Effector memory CD4-positive, alpha-beta T cell (primary cell): ENCODE data around the gene DOCK2.

Source experiments
- DNase-seq, 3 donors: peaks; one replicate each; pipeline ENCODE4 v3.0.0-alpha.2; 2020
- H3K27ac ChIP-seq: 2 replicates; pipeline ENCODE4 v1.7.0; 2013; ENCODE audit warnings: mild to moderate bottlenecking, low read length, moderate library complexity; ENCODE audit not compliant: insufficient read depth, poor library complexity, severe bottlenecking
- H3K27me3 ChIP-seq: replicated peaks from 2 replicates; pipeline ENCODE4 v1.7.0; 2013; ENCODE audit warnings: mild to moderate bottlenecking, low read length; ENCODE audit not compliant: insufficient read depth, control insufficient read depth, poor library complexity, severe bottlenecking
- H3K36me3 ChIP-seq: 2 replicates; pipeline ENCODE4 v1.7.0; 2013; ENCODE audit warnings: mild to moderate bottlenecking, low read length, moderate library complexity; ENCODE audit not compliant: control insufficient read depth, insufficient read depth
- H3K4me1 ChIP-seq: 2 replicates; pipeline ENCODE4 v1.7.0; 2013; ENCODE audit warnings: low read length, mild to moderate bottlenecking; ENCODE audit not compliant: control insufficient read depth, insufficient read depth, poor library complexity, severe bottlenecking
- H3K4me3 ChIP-seq: 2 replicates; pipeline ENCODE4 v1.7.0; 2013; ENCODE audit warnings: low read length, low read depth, mild to moderate bottlenecking; ENCODE audit not compliant: insufficient read depth, poor library complexity, severe bottlenecking
- H3K9me3 ChIP-seq: 2 replicates; pipeline ENCODE4 v1.7.0; 2013; ENCODE audit warnings: mild to moderate bottlenecking, low read length, moderate library complexity; ENCODE audit not compliant: control insufficient read depth

DOCK2 gene

DNA sequence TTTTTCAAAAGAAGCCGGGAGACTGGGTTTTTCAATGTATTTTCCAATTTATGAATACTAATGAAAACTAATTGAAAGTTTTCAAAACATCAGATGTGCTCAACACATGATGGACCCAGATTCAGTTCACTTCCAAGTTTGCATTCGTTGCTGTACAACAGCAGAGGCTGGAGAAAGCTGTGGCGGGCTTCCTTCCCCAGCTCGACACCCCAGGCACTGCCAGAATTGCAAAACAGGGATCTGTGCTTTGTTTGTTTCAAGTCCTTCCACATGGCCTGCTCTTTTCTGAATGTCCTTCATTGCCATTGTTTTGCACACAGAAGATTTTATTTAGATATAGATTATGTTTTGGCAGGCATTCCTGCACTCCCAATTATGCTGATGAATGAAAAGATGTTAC, 373.5 kb downstream of the DOCK2 start:
- peaks cover 42% of the 10 kb centered on the region for H3K36me3 ChIP-seq

DNA sequence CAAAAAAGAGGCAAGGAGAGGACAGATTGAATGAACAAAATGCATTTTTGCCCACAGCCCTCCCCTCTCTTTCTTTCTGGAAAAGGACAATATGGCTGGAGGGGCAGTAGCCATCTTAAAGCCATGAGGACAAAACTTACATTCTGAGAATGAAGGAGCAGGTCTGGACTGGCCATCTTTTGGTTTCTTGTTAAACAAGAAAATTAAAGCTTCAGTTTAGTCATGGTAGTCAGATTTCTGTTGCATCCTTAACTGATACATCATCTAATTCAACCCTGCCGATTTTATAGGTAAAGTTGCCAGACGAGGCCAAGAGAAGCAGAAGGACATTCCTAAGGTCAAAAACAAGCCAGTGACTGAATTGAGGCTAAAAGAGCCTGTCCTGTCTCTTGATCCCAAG, 374.7 kb downstream of the DOCK2 start:
- Histone ChIP-seq H3K36me3 (peaks cover 42% of the 10 kb centered on the region), H3K27ac (no peak overlapping the region), H3K9me3 (no peaks in the 10 kb centered on the region), H3K4me3 (no peak overlapping the region), H3K4me1 (no peaks in the 10 kb centered on the region), H3K27me3 (no peaks in the 10 kb centered on the region)
- no peak for DNase-seq

More for the DNA sequence above, 373.5 kb downstream of the DOCK2 start:
- H3K4me3 ChIP-seq, result no peak overlapping the region
- no peak for DNase-seq
- no peaks in the 10 kb centered on the region for H3K27me3 ChIP-seq
- no peaks in the 10 kb centered on the region for H3K4me1 ChIP-seq
- no peak overlapping the region for H3K27ac ChIP-seq
- no peaks in the 10 kb centered on the region for H3K9me3 ChIP-seq

DNA sequence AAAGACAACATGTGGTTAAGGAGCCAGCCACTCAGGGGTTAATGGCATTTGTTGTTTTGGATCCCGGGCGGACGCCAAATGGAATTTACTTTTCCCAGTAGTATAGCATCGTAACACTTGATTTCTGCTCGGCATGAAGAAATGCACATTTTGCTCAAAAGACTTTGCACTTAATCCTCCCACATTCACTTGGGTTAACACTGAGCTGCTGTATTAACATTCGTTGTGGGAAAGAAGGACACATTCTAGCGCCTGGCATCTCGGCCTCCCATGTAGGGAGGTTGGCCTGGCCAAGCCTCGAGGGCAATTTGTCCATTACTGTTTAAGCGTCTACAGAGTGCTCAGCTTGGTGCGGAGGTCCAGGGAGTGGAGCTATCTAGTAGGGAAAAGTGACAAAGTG, 375.5 kb downstream of the DOCK2 start:
- Histone ChIP-seq H3K36me3 (peaks cover 40% of the 10 kb centered on the region), H3K9me3 (no peaks in the 10 kb centered on the region), H3K4me3 (no peak overlapping the region), H3K4me1 (no peaks in the 10 kb centered on the region), H3K27me3 (no peaks in the 10 kb centered on the region), H3K27ac (no peak overlapping the region)
- DNase-seq, result no peak

DNA sequence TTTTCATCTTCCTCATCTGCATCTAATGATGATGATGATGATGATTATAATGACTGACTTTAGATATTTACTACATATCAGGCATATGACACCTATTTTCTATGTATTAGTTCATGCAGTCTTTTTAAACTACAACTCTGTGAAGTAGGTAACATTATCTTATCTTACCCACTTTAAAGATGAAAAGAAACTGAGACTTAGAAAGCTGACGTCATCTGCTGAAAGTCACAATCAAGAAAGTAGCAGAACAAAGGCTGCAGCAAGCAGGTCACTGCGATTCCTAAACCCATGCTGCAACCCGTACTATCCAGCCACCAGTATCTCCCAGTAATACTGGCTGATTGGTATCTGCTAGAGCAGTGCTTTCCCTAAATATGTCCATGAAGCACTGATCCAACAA, 383.3 kb downstream of the DOCK2 start:
- Histone ChIP-seq H3K4me1 (no peaks in the 10 kb centered on the region), H3K4me3 (no peak overlapping the region), H3K36me3 (peaks cover 67% of the 10 kb centered on the region), H3K9me3 (no peaks in the 10 kb centered on the region), H3K27me3 (no peaks in the 10 kb centered on the region), H3K27ac (no peak overlapping the region)
- DNase-seq, result no peak

DNA sequence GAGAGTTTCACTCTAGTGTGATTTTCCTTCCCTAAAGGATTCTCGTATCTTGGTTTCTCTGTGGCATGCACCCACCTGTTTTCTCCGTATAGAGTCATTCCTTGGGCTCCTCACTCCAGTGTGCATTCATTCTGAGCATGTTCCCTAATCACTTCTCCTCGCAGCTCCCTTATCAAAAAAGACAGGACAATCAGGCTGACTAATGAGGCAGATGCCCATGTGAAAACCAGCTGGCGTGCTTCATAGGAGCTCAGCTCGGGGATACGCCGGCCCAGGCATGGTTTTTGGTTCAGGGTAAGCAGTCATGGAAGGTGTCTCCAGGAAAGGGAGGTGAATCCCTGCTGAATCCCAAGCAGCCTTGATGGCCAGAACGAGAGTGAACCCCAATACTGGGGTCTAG, 384.4 kb downstream of the DOCK2 start:
- Histone ChIP-seq H3K36me3 (peaks cover 74% of the 10 kb centered on the region), H3K9me3 (no peaks in the 10 kb centered on the region), H3K4me3 (no peak overlapping the region), H3K27me3 (no peaks in the 10 kb centered on the region), H3K4me1 (no peaks in the 10 kb centered on the region), H3K27ac (no peak overlapping the region)
- DNase-seq, result no peak

DNA sequence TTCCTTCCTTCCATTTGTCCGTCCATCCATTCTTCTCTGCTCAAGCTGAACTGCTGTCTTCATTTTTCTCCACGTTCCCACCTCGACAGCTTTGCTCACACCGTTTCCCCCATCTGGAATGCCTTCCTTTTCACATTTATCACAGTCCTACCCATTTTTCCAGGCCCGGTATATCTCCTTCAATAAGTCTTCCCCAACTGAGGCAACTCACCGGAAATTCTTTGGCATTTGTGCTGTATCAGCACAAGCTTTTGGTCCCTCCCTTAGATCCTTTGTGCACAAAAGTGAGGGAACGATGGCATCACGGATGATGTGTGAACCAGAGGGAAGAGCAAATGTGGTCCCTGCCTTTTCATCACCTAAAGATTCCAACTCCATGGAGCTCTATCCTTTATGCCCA, 388.8 kb downstream of the DOCK2 start:
- H3K36me3 ChIP-seq, result peaks cover 66% of the 10 kb centered on the region
- DNase-seq, result no peak

DNA sequence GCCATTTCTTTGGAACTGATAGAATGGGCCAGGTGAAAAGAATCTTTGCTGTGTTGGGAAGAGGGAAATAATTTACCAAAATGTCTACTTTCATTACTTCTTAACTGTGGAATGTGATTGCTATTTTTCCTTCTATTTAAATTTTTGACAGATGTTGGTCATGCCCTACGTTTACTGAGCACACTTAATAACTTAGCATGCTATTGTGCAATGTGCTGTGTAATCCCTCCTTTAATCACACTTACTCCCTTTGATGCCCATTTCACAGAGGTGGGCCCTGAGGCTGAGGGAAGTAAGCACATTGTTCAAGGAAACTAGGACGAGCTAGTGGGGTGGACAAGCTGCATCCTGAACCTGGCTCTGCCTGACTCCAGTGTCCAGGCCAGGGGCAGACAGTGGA, 391.0 kb downstream of the DOCK2 start:
- H3K36me3 ChIP-seq, result peaks cover 52% of the 10 kb centered on the region
- H3K4me3 ChIP-seq, result no peak overlapping the region
- H3K27me3 ChIP-seq, result no peaks in the 10 kb centered on the region
- no peak overlapping the region for H3K27ac ChIP-seq
- no peaks in the 10 kb centered on the region for H3K9me3 ChIP-seq
- H3K4me1 ChIP-seq, result no peaks in the 10 kb centered on the region
- DNase-seq, result no peak

More for the DNA sequence above, 388.8 kb downstream of the DOCK2 start:
- no peaks in the 10 kb centered on the region for H3K4me1 ChIP-seq
- H3K4me3 ChIP-seq, result no peak overlapping the region
- no peaks in the 10 kb centered on the region for H3K9me3 ChIP-seq
- no peak overlapping the region for H3K27ac ChIP-seq
- no peaks in the 10 kb centered on the region for H3K27me3 ChIP-seq

DNA sequence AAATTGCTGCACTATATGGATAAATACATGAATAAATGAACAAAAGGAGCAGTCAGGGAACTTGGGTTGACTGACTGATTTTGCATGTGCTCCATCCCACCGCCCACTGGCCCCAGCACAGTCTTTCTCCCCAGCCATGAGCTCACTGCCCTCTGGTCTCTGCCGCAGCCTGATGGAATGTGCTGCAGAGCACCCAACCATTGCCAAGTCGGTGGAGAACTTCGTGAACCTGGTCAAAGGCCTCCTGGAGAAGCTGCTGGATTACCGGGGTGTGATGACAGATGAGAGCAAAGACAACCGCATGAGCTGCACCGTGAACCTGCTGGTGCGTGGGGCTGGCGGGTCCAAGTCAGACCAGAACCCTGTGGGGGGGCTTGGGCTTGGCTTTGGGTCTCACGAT, 397.2 kb downstream of the DOCK2 start:
- no peaks in the 10 kb centered on the region for H3K27me3 ChIP-seq
- H3K36me3 ChIP-seq, result peaks cover 35% of the 10 kb centered on the region
- H3K4me1 ChIP-seq, result no peaks in the 10 kb centered on the region
- no peak for DNase-seq
- H3K27ac ChIP-seq, result no peak overlapping the region
- H3K9me3 ChIP-seq, result no peaks in the 10 kb centered on the region
- H3K4me3 ChIP-seq, result no peak overlapping the region

DNA sequence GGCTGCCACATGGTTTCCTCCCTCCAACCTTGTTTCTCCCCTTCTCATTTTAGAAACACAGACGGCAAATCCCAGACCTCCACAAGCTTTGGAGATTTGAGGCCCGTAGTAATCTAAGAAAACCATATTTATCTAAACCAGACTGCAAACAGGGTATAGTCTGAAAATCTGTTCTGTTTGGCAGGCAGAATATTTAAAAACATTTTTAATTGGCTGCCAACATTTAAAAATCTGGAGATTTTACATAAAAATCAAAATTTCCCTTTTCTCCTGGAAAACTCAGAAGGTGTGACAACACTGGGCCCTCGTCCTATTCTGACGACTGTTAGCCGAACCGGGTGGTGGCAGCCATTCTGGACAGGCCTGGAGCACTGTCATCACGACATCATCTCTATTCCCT, 401.2 kb downstream of the DOCK2 start:
- Histone ChIP-seq H3K4me3 (no peak overlapping the region), H3K4me1 (no peaks in the 10 kb centered on the region), H3K27me3 (no peaks in the 10 kb centered on the region), H3K9me3 (no peaks in the 10 kb centered on the region), H3K27ac (no peak overlapping the region), H3K36me3 (peaks cover 59% of the 10 kb centered on the region)
- no peak for DNase-seq

DNA sequence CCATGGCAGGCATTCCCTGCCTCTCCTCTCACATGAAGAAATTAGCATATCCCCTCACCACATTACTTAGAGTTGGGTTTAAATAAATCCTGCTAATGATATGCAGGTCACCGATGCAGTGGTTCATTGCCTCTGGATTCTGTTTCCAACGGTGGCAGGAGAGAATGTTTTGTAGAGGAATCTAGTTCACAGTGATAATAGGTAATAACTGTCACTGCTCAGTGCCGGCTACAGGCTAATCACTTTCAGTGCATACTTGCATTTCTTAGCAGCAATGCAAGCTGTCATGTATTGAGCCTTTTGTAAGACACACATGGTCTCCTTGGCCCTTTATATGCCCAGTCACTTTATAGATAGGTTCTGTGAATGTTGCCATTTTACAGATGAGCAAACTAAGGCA, 402.8 kb downstream of the DOCK2 start:
- Histone ChIP-seq H3K27ac (no peak overlapping the region), H3K9me3 (no peaks in the 10 kb centered on the region), H3K27me3 (no peaks in the 10 kb centered on the region), H3K4me1 (no peaks in the 10 kb centered on the region), H3K36me3 (peaks cover 62% of the 10 kb centered on the region), H3K4me3 (no peak overlapping the region)
- no peak for DNase-seq

DNA sequence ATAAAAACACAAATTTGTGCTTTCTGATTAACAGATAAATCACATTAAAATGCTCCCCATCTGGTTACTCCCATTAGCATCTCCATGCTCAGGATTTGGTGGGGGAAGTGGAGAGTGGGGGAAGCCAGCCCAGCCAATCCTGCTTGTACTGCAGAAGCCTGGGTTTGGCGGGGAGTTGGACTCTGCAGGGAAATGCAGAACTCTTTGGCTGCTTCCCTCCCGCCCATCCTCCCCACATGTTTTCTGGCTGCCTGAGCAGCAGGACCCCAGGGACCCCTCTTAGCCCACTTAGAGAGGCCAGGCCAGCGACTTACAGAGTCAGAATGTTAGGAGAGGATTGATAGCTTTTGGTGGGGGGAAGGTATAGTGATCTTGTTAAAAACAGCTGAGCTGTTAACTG, 409.2 kb downstream of the DOCK2 start:
- no peak for DNase-seq
- Histone ChIP-seq H3K27me3 (no peaks in the 10 kb centered on the region), H3K27ac (no peak overlapping the region), H3K36me3 (peaks cover 95% of the 10 kb centered on the region), H3K9me3 (no peaks in the 10 kb centered on the region), H3K4me1 (no peaks in the 10 kb centered on the region), H3K4me3 (no peak overlapping the region)
